ENCODE results near the gene SPANXN4.

The SPANXN4 gene

GRCh38 chrX:143025628-143026027 lies at the start of gene SPANXN4:
Gene SPANXN4 (plus strand): TSS chrX:143025928. CDS start chrX:143026015, 87 bp downstream.
- DNase-seq (ENCODE audit: low read depth): no peak

- no peak for DNase-seq (ENCODE audit: low read depth)
These were observed 48.4 kb upstream of the SPANXN4 start for GRCh38 chrX:142977128-142977914.

- peak; percentile 36 for DNase-seq (ENCODE audit: low read depth)
These were observed 47.5 kb upstream of the SPANXN4 start for GRCh38 chrX:142978130-142978684.

GRCh38 chrX:142982679-142983078 lies 43.0 kb upstream of the SPANXN4 start:
- no peak for DNase-seq (ENCODE audit: low read depth)

- DNase-seq (ENCODE audit: low read depth): no peak
These were observed 30.7 kb upstream of the SPANXN4 start for GRCh38 chrX:142994988-142995387.

GRCh38 chrX:142998447-142999198 lies 27.1 kb upstream of the SPANXN4 start:
- DNase-seq (ENCODE audit: low read depth): no peak

GRCh38 chrX:142999199-142999701 lies 26.5 kb upstream of the SPANXN4 start:
- no peak for DNase-seq (ENCODE audit: low read depth)

- DNase-seq (ENCODE audit: low read depth): no peak
These were observed 23.5 kb upstream of the SPANXN4 start for GRCh38 chrX:143002206-143002605.

GRCh38 chrX:143017272-143017671 lies 8.5 kb upstream of the SPANXN4 start:
- no peak for DNase-seq (ENCODE audit: low read depth)

- no peak for DNase-seq (ENCODE audit: low read depth)
These were observed 1.5 kb downstream of the SPANXN4 start for GRCh38 chrX:143027275-143027674.

GRCh38 chrX:143047511-143047910 lies 21.8 kb downstream of the SPANXN4 start:
- DNase-seq (ENCODE audit: low read depth): no peak

- no peak for DNase-seq (ENCODE audit: low read depth)
These were observed 32.4 kb downstream of the SPANXN4 start for GRCh38 chrX:143058120-143058519.

GRCh38 chrX:143081231-143081630 lies 55.5 kb downstream of the SPANXN4 start:
- no peak for DNase-seq (ENCODE audit: low read depth)

GRCh38 chrX:143082537-143082936 lies 56.8 kb downstream of the SPANXN4 start:
- DNase-seq (ENCODE audit: low read depth): no peak
